Smooth muscle cell (in vitro differentiated cells): Measurements from ENCODE around the gene KCNAB1. TPM values are rescaled to one million over a fixed set of nuclear protein-coding genes. Genes with fewer than 3 reads are reported as not detected.
A peak's percentile ranks its signal among the peaks of the same experiment; 100 is the strongest.

ENCODE experiments used
- DNase-seq: peaks from one replicate; lab custom pipeline; 2025; ENCODE audit not compliant: unreplicated experiment; lab: John Stamatoyannopoulos, UW
- H2AFZ ChIP-seq: fragments of 200-600 bp; sonication (generic); 2 replicates; pipeline ENCODE4 v1.6.0; 2016; ENCODE audit warnings: antibody characterized with exemption, low read depth, mild to moderate bottlenecking
- H3F3A ChIP-seq: fragments of 200-600 bp; sonication (generic); 2 replicates; pipeline ENCODE4 v1.6.0; 2017; ENCODE audit warnings: antibody characterized with exemption, low read depth
- H3K27ac ChIP-seq: fragments of 200-600 bp; sonication (generic); 2 replicates; pipeline ENCODE4 v1.5.1; 2016; ENCODE audit warnings: low read depth, mild to moderate bottlenecking
- H3K27me3 ChIP-seq: fragments of 200-600 bp; sonication (generic); 2 replicates; pipeline ENCODE4 v1.6.1; 2016; ENCODE audit warnings: low read depth, mild to moderate bottlenecking
- H3K36me3 ChIP-seq: fragments of 200-600 bp; sonication (generic); 2 replicates; pipeline ENCODE4 v1.5.1; 2016; ENCODE audit warnings: low read depth
- H3K4me1 ChIP-seq: fragments of 200-600 bp; sonication (generic); 2 replicates; pipeline ENCODE4 v1.5.1; 2016; ENCODE audit warnings: low read depth
- H3K4me2 ChIP-seq: fragments of 200-600 bp; sonication (generic); 2 replicates; pipeline ENCODE4 v1.6.0; 2016; ENCODE audit warnings: mild to moderate bottlenecking
- H3K4me3 ChIP-seq: fragments of 200-600 bp; sonication (generic); 2 replicates; pipeline ENCODE4 v1.5.1; 2016; ENCODE audit warnings: mild to moderate bottlenecking
- H3K79me2 ChIP-seq: fragments of 200-600 bp; sonication (generic); 2 replicates; pipeline ENCODE4 v1.6.0; 2016; ENCODE audit warnings: low read depth, mild to moderate bottlenecking
- H3K9ac ChIP-seq: fragments of 200-600 bp; sonication (generic); 2 replicates; pipeline ENCODE4 v1.6.0; 2016; ENCODE audit warnings: low read depth
- H3K9me3 ChIP-seq: fragments of 200-600 bp; sonication (generic); replicated peaks from 2 replicates; pipeline ENCODE4 v1.5.1; 2016; ENCODE audit warnings: low read depth
- H4K20me1 ChIP-seq: fragments of 200-600 bp; sonication (generic); 2 replicates; pipeline ENCODE4 v1.6.0; 2016; ENCODE audit warnings: low read depth
- WGBS: methylation state at CpG from one replicate; pipeline ENCODE4 v1.1.7; 2016; ENCODE audit warnings: low lambda C conversion rate; 5-methylcytosine and 5-hydroxymethylcytosine counted together
- polyA plus RNA-seq: library from polyadenylated mRNA; unstranded; fragments of >200 nt; fragmentation: Nextera tagmentation; extraction: Ambion mirVana; gene quantifications from 2 replicates; pipeline ENCODE4 v1.2.1, GENCODE V29; 2016
- total RNA-seq: library from RNA; depleted of rRNA; stranded (reverse); fragments of >200 nt; gene quantifications from 2 replicates; pipeline ENCODE4 v1.2.3, GENCODE V29; 2014
- TF ChIP-seq, protein P1 (sequence below): fragments of 200-600 bp; sonication (generic); IDR thresholded peaks from 2 replicates; pipeline ENCODE4 v1.5.1; 2017; ENCODE audit warnings: borderline replicate concordance, mild to moderate bottlenecking, antibody characterized with exemption; ENCODE audit not compliant: insufficient read depth, poor library complexity, severe bottlenecking

KCNAB1 gene
- total and polyA plus RNA-seq, 2 experiments from 2014 or later, result 0.36 to 1.0 TPM

DNA sequence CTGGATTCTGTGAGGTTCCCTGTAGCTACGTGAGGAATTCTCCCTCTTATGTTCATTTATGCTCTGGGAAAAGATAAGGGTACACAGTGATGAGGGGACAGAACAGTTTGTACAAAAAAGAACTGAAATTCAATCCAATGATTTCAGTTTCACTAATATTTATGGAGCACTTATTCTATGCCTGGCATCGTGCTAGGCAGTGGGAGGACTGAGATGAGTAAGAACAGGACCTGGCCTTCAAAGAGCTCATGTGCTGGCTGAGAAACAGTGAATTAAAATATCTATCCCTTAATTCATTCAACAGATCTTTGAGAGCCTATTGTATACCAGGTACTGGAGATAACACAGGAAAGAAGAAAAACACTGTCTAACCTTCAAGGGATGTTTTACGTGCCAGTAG lies 412.4 kb downstream of the KCNAB1 start:
- no peak for DNase-seq
- H3K9ac ChIP-seq, result no peak overlapping the region
- H3K4me1 ChIP-seq, result no peaks in the 10 kb centered on the region
- no peak overlapping the region for H3K27ac ChIP-seq
- H2AFZ ChIP-seq, result no peak overlapping the region
- no peak overlapping the region for H3K4me2 ChIP-seq
- H3K4me3 ChIP-seq, result no peak overlapping the region
- H3F3A ChIP-seq, result peaks cover 13% of the 10 kb centered on the region
- H3K36me3 ChIP-seq, result no peaks in the 10 kb centered on the region
- no peaks in the 10 kb centered on the region for H3K27me3 ChIP-seq
- peaks cover 5% of the 10 kb centered on the region for H4K20me1 ChIP-seq
- H3K79me2 ChIP-seq, result no peaks in the 10 kb centered on the region
- no peaks in the 10 kb centered on the region for H3K9me3 ChIP-seq
- TF ChIP-seq, protein P1, sequence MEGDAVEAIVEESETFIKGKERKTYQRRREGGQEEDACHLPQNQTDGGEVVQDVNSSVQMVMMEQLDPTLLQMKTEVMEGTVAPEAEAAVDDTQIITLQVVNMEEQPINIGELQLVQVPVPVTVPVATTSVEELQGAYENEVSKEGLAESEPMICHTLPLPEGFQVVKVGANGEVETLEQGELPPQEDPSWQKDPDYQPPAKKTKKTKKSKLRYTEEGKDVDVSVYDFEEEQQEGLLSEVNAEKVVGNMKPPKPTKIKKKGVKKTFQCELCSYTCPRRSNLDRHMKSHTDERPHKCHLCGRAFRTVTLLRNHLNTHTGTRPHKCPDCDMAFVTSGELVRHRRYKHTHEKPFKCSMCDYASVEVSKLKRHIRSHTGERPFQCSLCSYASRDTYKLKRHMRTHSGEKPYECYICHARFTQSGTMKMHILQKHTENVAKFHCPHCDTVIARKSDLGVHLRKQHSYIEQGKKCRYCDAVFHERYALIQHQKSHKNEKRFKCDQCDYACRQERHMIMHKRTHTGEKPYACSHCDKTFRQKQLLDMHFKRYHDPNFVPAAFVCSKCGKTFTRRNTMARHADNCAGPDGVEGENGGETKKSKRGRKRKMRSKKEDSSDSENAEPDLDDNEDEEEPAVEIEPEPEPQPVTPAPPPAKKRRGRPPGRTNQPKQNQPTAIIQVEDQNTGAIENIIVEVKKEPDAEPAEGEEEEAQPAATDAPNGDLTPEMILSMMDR, result no peak
- 56% methylated on average over 3 of the region's 3 CpGs for WGBS

DNA sequence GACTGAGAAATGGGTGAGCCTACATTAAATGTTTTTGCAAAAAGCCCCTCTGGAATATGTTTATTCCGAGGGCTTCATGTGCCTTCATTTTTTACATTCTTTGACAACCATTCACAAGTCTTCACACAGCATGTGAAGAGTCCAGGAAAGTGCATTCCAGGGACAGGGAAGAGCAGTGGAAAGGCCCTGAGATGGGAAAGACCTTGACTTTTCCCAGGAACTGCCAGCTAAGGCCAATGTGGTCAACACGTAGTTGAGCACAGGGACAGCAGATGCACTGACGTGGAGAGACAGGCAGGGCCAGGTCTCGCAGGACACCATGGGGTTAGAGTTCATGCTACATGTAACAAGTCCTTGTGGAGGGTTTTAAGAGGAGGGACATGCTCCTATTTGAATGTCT lies 412.8 kb downstream of the KCNAB1 start:
- H3K36me3 ChIP-seq, result no peaks in the 10 kb centered on the region
- H2AFZ ChIP-seq, result no peak overlapping the region
- H3K4me1 ChIP-seq, result no peaks in the 10 kb centered on the region
- DNase-seq, result no peak
- peaks cover 6% of the 10 kb centered on the region for H4K20me1 ChIP-seq
- 66% methylated on average over 4 of the region's 4 CpGs for WGBS
- H3F3A ChIP-seq, result peaks cover 17% of the 10 kb centered on the region
- no peak overlapping the region for H3K4me3 ChIP-seq
- H3K9ac ChIP-seq, result no peak overlapping the region
- H3K4me2 ChIP-seq, result no peak overlapping the region
- no peaks in the 10 kb centered on the region for H3K9me3 ChIP-seq
- no peak overlapping the region for H3K27ac ChIP-seq
- no peaks in the 10 kb centered on the region for H3K79me2 ChIP-seq
- TF ChIP-seq, protein P1, result no peak
- H3K27me3 ChIP-seq, result no peaks in the 10 kb centered on the region

DNA sequence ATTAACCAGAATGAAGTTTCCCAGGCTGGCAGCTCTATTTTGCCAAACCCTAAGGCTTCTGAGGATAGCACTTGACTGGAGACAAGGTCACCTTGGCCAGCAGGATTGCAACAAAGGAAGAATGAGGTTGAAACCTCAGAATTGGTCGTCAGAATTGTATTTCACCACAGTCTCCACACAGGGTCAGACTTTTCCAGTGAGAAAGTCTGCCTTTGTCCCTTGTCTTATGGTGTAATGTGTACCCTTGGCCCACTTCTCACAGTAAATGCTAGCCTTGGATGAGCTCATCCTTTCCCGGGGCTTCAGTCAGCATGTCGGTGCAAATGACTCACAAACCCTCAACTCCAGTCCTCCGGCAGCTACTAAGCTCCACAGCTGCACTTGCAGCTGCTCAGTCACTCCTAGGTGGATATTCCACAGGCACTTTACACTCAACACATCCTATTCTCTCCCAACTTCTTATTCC lies 414.8 kb downstream of the KCNAB1 start:
- TF ChIP-seq, protein P1, result peak; percentile 27
- under 1% methylated on average over 4 of the region's 4 CpGs for WGBS
- Histone ChIP-seq H3K4me1 (no peaks in the 10 kb centered on the region), H3K9me3 (no peaks in the 10 kb centered on the region), H3K4me3 (no peak overlapping the region), H3F3A (peaks cover 30% of the 10 kb centered on the region), H2AFZ (no peak overlapping the region), H3K27ac (peak overlapping the region; percentile 93), H3K36me3 (peaks cover 2% of the 10 kb centered on the region), H3K27me3 (no peaks in the 10 kb centered on the region), H3K79me2 (no peaks in the 10 kb centered on the region), H3K4me2 (peak overlapping the region; percentile 6), H3K9ac (peak overlapping the region; percentile 84), H4K20me1 (peaks cover 8% of the 10 kb centered on the region)
- DNase-seq, result peak; percentile 11

DNA sequence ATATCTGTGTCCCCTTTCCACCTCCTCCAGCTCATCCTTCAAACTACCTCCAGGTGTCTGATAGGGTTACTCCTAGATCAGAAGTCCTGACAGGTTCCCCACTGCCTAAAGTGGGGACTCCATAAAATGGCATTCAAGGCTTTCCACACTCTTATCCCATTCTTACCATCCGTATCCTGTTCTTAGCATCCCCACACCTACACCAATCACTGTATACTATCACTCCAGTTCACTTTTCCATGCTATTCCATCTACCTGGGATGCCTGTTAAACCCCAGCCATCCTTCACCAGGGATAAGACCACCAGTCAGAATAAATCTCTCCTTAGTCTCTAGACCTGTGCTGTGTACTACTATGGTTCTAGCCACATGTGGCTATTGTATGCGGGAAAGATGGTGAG lies 415.4 kb downstream of the KCNAB1 start:
- DNase-seq, result no peak
- Histone ChIP-seq H3K4me3 (no peak overlapping the region), H4K20me1 (peaks cover 12% of the 10 kb centered on the region), H3K79me2 (no peaks in the 10 kb centered on the region), H3K9me3 (no peaks in the 10 kb centered on the region), H3F3A (peaks cover 33% of the 10 kb centered on the region), H2AFZ (no peak overlapping the region), H3K4me1 (no peaks in the 10 kb centered on the region), H3K4me2 (no peak overlapping the region), H3K27ac (peak overlapping the region; percentile 93), H3K9ac (peak overlapping the region; percentile 32), H3K27me3 (no peaks in the 10 kb centered on the region), H3K36me3 (peaks cover 2% of the 10 kb centered on the region)
- TF ChIP-seq, protein P1, result no peak
- WGBS, result 85% methylated on average over 2 of the region's 2 CpGs
